ENCODE measurements around the gene TAF6L.
"Not testable (repeated sequence)": the region's sequence is repeated elsewhere in the genome, so short reads cannot be mapped to it uniquely, and the experiment has no call there.

DNA sequence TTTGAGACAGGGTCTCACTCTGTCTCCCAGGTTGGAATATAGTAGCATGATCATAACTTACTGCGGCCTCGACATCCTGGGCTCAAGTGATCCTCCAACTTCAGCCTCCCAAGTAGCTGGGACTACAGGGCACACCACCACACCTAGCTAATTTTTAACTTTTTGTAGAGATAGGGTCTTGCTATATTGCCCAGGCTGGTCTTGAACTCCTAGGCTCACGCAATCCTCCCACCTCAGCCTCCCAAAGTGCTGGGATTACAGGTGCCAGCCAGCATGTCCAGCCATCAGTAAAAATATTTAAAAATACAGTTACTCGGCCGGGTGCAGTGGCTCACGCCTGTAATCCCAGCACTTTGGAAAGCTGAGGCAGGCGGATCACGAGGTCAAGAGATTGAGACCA, 56.9 kb downstream of the TAF6L start:
- TF ChIP-seq CTCF (IDR thresholded peaks at IDR 0.05 in 8 of 11, conservative IDR thresholded peaks at IDR 0.05 in 3 of 11); POLR2A (IDR thresholded peaks at IDR 0.05): not testable (repeated sequence)

All from spleen (tissue), 7 donors.